C4-2B (cell line): ENCODE data around the gene ISYNA1.

ENCODE experiments used
- CTCF ChIP-seq: fragments of 450-650 bp; conservative IDR thresholded peaks from 2 replicates; pipeline ENCODE4 v1.5.1; 2017; ENCODE audit warnings: mild to moderate bottlenecking
- ZFX ChIP-seq: fragments of 450-650 bp; IDR thresholded peaks from 2 replicates; pipeline ENCODE4 v1.6.1; 2017

- TF ChIP-seq CTCF = no peak
- no peak for TF ChIP-seq ZFX
Observed at GRCh38 chr19:18470787-18471186, 32.9 kb upstream of the ISYNA1 start.
